ENCODE results near the gene JMJD1C. TPM values are rescaled to one million over a fixed set of nuclear protein-coding genes. Genes with fewer than 3 reads are reported as not detected.
"Not testable (repeated sequence)": the region's sequence is repeated elsewhere in the genome, so short reads cannot be mapped to it uniquely, and the experiment has no call there.

The JMJD1C gene, protein sequence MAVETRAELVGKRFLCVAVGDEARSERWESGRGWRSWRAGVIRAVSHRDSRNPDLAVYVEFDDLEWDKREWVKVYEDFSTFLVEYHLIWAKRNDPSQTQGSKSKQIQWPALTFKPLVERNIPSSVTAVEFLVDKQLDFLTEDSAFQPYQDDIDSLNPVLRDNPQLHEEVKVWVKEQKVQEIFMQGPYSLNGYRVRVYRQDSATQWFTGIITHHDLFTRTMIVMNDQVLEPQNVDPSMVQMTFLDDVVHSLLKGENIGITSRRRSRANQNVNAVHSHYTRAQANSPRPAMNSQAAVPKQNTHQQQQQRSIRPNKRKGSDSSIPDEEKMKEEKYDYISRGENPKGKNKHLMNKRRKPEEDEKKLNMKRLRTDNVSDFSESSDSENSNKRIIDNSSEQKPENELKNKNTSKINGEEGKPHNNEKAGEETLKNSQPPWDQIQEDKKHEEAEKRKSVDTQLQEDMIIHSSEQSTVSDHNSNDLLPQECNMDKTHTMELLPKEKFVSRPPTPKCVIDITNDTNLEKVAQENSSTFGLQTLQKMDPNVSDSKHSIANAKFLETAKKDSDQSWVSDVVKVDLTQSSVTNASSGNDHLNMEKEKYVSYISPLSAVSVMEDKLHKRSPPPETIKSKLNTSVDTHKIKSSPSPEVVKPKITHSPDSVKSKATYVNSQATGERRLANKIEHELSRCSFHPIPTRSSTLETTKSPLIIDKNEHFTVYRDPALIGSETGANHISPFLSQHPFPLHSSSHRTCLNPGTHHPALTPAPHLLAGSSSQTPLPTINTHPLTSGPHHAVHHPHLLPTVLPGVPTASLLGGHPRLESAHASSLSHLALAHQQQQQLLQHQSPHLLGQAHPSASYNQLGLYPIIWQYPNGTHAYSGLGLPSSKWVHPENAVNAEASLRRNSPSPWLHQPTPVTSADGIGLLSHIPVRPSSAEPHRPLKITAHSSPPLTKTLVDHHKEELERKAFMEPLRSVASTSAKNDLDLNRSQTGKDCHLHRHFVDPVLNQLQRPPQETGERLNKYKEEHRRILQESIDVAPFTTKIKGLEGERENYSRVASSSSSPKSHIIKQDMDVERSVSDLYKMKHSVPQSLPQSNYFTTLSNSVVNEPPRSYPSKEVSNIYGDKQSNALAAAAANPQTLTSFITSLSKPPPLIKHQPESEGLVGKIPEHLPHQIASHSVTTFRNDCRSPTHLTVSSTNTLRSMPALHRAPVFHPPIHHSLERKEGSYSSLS (N-terminal part only)
- total RNA-seq, result 10 to 100 TPM; 42.6 to 47.3 TPM

DNA sequence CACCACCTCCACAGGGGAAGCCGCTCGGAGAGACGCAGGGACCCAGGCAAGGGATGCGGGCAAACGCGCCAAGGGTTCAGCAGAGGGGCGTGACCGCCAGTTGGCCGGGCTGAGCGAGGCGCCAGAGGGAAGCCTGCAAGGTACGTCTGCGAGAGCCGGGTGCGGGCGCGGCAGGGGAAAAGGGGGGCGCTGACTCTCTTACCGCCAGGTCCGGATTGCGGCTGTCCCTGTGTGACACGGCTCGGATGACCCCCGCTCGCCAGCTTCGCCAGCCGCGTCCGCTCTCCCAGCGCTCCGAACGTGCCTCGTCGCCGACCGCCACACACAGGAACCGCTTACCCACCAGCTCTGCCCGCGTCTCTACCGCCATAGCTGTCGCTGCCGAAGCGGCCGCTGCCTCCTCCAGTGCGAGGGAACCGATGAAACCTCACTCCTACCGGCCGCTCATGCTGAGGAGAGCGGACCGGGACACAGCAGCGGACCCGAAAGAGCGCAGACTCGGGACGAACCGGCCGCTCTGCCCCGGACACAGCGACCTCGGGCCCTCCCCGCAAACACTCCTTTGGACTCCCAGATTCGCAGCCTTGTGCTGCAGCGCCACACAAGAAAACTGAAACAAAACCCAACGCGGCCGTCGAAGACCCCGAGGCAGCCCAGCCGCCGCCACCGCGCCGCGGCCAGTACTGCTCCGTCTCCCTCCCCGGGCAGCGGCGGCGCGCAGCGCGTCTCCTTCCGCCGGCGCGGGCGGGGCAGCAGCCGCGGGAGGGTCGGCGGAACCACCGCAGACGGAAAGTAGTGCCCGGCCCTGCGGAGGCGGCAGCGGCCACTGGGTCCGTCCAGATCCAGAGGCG, at the start of gene JMJD1C:
JMJD1C (minus strand) TSS at position 685 of the 851 bp plus-strand sequence; CDS start at position 370, 315 bp downstream.
- Mint-ChIP-seq H3K4me1 (ENCODE audit: low read depth) (peaks cover 18% of the 10 kb centered on the region), H3K4me3 (peak within 1 kb of the TSS; percentile 91), H3K9me3 (no peaks in the 10 kb centered on the region), H3K27me3 (no peaks in the 10 kb centered on the region), H3K36me3 (no peaks in the 10 kb centered on the region), H3K27ac (peak within 1 kb of the TSS; percentile 58)
- intact Hi-C loops (cut with micrococcal nuclease), result loop anchor here (1.0 to 5.0 kb wide), 4 partner anchors 55 to 238 kb away; no protein-coding TSS in a partner anchor
- ChIA-PET CTCF (interaction anchor here (0.5 to 3.0 kb wide), 7 partner anchors 13 to 299 kb away, joined by 3 to 12 read pairs (median 4); no protein-coding TSS in a partner anchor), POLR2A (interaction anchor here (0.7 kb wide), 1 partner anchor 56 kb away, joined by 4 read pairs; no protein-coding TSS in a partner anchor)
- DNase-seq, result peak; percentile 69

DNA sequence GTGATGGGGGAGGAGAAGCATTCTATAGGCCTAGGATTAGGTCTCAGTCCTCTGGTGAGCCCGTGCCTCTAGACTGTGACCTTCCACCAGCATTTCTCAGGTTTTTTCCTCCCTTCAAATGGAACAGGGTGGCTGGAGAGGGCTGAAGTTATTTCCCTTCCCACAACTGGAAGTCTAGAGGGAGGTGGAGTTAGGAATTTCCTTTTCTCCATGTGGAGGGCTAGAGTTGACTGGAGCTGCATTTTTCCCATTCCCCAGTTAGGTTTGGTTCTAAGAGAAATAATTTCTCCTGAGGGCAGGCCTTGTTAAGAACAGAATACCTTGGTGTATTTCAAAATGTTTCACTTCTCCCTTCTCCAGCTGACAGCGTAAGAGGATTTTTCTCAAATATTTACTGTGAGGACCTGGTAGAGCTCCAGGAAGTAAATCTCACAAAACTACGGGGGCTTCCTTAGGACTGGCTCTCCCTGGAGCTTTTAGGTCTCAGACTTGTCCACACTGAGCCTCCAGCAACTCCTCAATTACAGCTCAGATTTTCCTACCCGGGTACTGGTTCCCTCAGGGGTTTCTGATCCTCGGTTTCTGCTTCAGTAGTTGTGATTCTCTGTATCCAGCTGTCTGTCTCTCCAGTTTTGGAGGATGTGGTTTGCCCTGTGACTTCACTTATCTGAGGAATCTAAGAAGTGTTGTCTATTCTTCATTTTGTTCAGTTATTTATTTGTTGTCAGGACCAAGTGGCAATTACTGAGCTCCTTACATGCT, 49.4 kb upstream of the JMJD1C start:
- intact Hi-C loops (cut with micrococcal nuclease), result no loop called here
- CTCF ChIA-PET, result interaction anchor here (0.6 to 1.7 kb wide), 4 partner anchors 50 to 205 kb away, joined by 3 to 11 read pairs (median 6); no protein-coding TSS in a partner anchor
- peaks cover 65% of the 10 kb centered on the region for H3K4me1 Mint-ChIP-seq (ENCODE audit: low read depth)
- peaks cover 7% of the 10 kb centered on the region for H3K36me3 Mint-ChIP-seq
- no peak overlapping the region for H3K27ac Mint-ChIP-seq
- DNase-seq, result peak; percentile 33
- POLR2A ChIA-PET, result no interaction called here
- H3K27me3 Mint-ChIP-seq, result no peaks in the 10 kb centered on the region
- H3K9me3 Mint-ChIP-seq, result peaks cover 13% of the 10 kb centered on the region
- no peak overlapping the region for H3K4me3 Mint-ChIP-seq

DNA sequence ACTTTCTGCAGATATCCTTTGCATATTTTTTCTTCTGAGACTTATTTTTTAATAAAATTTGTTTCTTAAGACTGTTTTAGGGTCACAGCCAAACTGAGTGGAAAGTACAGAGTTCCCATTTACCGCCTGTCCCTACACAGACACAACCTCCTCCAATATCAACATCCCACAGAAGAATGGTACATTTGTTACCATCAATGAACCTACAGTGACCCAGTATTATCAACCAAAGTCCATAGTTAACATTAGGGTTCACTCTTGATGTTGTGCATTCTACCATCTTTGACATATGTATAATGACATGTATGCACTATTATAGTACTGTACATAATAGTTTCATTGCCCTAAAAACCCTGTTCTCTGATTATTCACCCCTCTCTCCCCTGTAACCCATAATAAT, 40.8 kb upstream of the JMJD1C start:
- Mint-ChIP-seq H3K36me3 (no peaks in the 10 kb centered on the region), H3K27me3 (no peaks in the 10 kb centered on the region), H3K4me3 (no peak overlapping the region), H3K27ac (no peak overlapping the region), H3K9me3 (no peaks in the 10 kb centered on the region), H3K4me1 (ENCODE audit: low read depth) (peaks cover 19% of the 10 kb centered on the region)
- DNase-seq, result no peak
- ChIA-PET CTCF (no interaction called here), POLR2A (no interaction called here)
- intact Hi-C loops (cut with micrococcal nuclease), result no loop called here

DNA sequence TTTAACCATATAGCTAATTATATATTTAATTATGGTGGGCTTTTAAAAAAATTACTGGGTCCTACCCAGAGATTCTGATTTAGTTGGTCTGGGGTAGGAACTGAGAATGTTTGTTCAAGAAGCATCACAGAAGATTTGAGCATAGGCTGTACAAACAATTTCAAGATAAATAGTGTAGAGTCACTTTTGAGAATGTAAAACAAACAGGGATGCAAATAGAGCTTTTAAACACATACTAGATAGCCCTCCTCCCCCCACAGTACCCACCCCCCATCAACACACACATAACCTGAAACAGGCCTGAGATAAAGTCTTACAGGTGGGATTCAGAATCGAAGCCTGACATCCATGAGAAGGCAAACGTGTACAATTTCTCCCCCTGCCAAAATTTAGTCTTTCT, 39.8 kb upstream of the JMJD1C start:
- intact Hi-C loops (cut with micrococcal nuclease), result no loop called here
- H3K9me3 Mint-ChIP-seq, result no peaks in the 10 kb centered on the region
- H3K36me3 Mint-ChIP-seq, result peaks cover under 1% of the 10 kb centered on the region
- POLR2A ChIA-PET, result no interaction called here
- DNase-seq, result no peak
- peaks cover 18% of the 10 kb centered on the region for H3K4me1 Mint-ChIP-seq (ENCODE audit: low read depth)
- CTCF ChIA-PET, result no interaction called here
- H3K4me3 Mint-ChIP-seq, result no peak overlapping the region
- H3K27ac Mint-ChIP-seq, result no peak overlapping the region
- H3K27me3 Mint-ChIP-seq, result no peaks in the 10 kb centered on the region

DNA sequence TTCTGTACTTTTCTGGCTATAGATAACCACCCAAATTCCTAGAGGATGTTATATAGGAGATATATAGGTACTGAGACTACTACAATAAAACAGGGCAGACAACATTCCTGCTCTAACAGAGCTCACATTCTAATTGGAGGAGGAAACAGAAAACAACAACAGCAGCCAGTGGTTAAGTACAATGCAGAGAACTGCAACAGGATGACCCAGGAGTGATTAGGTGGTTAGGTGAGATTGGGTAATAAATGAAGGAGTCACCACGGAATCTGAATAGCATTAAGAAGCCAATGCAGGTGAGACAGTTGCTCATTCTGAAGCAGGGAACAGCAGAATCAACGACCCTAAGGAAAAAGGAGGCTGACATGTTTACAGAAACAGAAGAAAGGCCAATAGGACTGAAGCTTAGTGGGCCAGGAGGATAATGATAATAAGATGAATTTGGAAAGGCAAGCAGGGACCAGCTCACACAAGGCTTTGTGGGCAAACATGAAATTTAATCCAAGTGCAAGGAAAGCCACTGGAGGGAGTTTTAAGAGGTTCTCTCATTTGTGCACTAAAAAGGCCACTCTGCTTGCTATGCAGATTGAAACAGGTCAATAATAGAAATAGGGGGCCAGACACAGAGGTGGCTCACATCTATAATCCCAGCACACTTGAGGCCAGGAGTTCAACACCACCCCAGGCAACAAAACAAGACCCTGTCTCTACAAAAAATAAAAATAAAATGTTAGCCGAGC, 38.5 kb upstream of the JMJD1C start:
- Mint-ChIP-seq H3K36me3 (peaks cover 3% of the 10 kb centered on the region), H3K4me3 (no peak overlapping the region), H3K9me3 (no peaks in the 10 kb centered on the region), H3K27ac (no peak overlapping the region), H3K27me3 (no peaks in the 10 kb centered on the region), H3K4me1 (ENCODE audit: low read depth) (peaks cover 14% of the 10 kb centered on the region)
- DNase-seq, result no peak
- CTCF ChIA-PET, result interaction anchor here (1.5 kb wide), 1 partner anchor 215 kb away, joined by 5 read pairs; no protein-coding TSS in a partner anchor
- intact Hi-C loops (cut with micrococcal nuclease), result no loop called here
- POLR2A ChIA-PET, result no interaction called here

DNA sequence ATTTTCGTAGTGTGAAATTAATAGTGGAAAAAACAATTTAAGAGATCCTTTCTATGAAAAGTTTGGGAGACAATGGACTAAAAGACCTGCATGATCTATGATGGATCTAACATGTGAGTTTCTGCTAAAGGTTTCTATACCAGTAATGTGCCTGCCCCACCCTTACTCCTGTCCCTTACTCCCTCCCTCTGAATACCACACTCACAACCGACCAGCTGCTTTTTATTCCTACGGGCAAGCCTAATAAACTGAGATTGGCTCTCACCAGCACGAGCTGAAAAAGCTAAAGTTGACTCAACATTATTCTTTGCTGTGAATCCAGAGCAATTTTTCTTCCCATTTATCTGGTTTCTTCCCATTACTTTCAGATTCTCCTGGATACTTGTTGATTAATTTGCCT, 37.6 kb upstream of the JMJD1C start:
- H3K27me3 Mint-ChIP-seq, result no peaks in the 10 kb centered on the region
- intact Hi-C loops (cut with micrococcal nuclease), result no loop called here
- no peaks in the 10 kb centered on the region for H3K9me3 Mint-ChIP-seq
- CTCF ChIA-PET, result interaction anchor here (1.5 kb wide), 1 partner anchor 216 kb away, joined by 5 read pairs; no protein-coding TSS in a partner anchor
- H3K36me3 Mint-ChIP-seq, result peaks cover 3% of the 10 kb centered on the region
- H3K4me1 Mint-ChIP-seq (ENCODE audit: low read depth), result peaks cover 8% of the 10 kb centered on the region
- H3K4me3 Mint-ChIP-seq, result no peak overlapping the region
- no peak overlapping the region for H3K27ac Mint-ChIP-seq
- DNase-seq, result no peak
- POLR2A ChIA-PET, result no interaction called here

DNA sequence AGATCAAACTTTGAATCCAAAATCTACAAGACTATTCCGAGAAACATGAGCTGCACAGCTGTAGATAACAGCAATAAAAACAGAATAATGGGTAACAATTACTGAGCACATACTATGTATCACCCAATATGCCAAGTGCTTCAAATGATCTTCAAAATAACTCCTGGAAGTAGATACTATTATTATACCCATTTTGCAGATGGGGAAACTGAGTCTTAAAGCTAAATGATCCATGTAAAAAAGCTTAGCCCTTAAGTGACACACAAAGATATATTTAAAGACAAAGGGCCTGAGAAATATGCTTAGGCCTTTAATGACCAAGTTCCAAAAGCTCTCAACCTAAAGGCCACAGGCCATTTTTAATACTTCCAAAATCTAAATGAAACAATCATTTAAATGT, 37.1 kb upstream of the JMJD1C start:
- Mint-ChIP-seq H3K9me3 (no peaks in the 10 kb centered on the region), H3K4me3 (no peak overlapping the region), H3K36me3 (peaks cover 3% of the 10 kb centered on the region), H3K27me3 (no peaks in the 10 kb centered on the region), H3K4me1 (ENCODE audit: low read depth) (peaks cover 8% of the 10 kb centered on the region), H3K27ac (no peak overlapping the region)
- intact Hi-C loops (cut with micrococcal nuclease), result no loop called here
- CTCF ChIA-PET, result no interaction called here
- POLR2A ChIA-PET, result no interaction called here
- no peak for DNase-seq

DNA sequence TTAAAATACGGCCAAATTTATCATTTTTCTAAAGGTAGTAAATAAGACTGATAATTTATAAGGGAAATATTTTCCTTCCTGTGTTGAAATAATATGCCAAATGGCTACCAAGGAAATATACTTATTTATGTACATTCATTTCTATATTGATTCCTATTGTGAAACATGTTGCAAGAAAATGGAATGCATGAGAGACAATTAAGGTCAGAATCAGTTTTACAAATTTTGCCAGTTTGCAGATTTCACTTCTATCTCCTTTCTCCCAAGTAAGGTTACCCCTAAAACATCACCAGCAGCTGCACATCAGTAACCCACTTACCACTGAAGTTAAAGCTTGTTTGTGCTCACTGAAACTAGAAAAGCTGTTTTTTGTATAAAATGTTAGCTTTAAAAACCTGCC, 36.2 kb upstream of the JMJD1C start:
- intact Hi-C loops (cut with micrococcal nuclease), result no loop called here
- no peak overlapping the region for H3K4me3 Mint-ChIP-seq
- POLR2A ChIA-PET, result no interaction called here

DNA sequence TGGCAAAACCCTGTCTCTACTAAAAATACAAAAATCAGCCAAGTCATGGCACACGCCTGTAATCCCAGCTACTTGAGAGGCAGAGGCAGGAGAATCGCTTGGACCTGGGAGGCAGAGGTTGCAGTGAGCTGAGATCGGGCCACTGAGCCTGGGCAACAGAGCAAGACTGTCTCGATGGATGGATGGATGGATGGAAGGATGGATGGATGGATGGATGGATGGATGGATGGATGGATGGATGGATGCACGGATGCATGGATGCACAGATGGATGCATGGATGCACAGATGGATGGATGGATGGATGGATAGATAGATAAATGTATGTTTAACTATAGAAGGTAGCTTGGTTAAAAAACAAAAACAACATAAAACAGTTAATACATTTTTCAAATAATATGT, 34.8 kb upstream of the JMJD1C start:
- H3K27ac Mint-ChIP-seq; POLR2A ChIA-PET; H3K4me1 Mint-ChIP-seq (ENCODE audit: low read depth); DNase-seq; intact Hi-C loops (cut with micrococcal nuclease); H3K27me3 Mint-ChIP-seq; H3K4me3 Mint-ChIP-seq; H3K9me3 Mint-ChIP-seq: not testable (repeated sequence)
- H3K36me3 Mint-ChIP-seq, result peaks cover 11% of the 10 kb centered on the region
- CTCF ChIA-PET, result interaction anchor here (1.0 kb wide), 1 partner anchor 219 kb away, joined by 4 read pairs; no protein-coding TSS in a partner anchor

More for the DNA sequence above, 36.2 kb upstream of the JMJD1C start:
- H3K4me1 Mint-ChIP-seq (ENCODE audit: low read depth), result peaks cover 8% of the 10 kb centered on the region
- no peaks in the 10 kb centered on the region for H3K9me3 Mint-ChIP-seq
- no peaks in the 10 kb centered on the region for H3K27me3 Mint-ChIP-seq
- CTCF ChIA-PET, result no interaction called here
- H3K27ac Mint-ChIP-seq, result no peak overlapping the region
- peaks cover 3% of the 10 kb centered on the region for H3K36me3 Mint-ChIP-seq
- DNase-seq, result no peak

DNA sequence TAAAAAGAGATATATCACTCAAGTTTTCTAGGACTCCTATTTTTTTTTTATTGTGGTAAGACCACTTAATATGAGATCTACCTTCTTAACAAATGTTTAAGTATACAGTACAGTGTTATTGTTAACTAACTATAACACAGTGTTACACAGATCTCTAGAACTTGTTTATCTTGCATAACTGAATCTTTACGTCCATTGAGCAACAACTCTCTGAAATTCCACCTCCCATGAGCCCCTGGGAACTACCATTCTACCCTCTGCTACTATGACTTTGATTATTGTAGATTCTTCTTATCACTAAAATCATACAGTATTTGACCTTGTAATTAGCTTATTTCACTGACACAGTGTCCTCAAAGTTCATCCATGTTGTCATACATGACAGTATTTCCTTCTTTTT, 32.9 kb upstream of the JMJD1C start:
- Mint-ChIP-seq H3K4me3 (no peak overlapping the region), H3K27me3 (no peaks in the 10 kb centered on the region), H3K27ac (no peak overlapping the region), H3K36me3 (peaks cover 14% of the 10 kb centered on the region), H3K9me3 (no peaks in the 10 kb centered on the region), H3K4me1 (ENCODE audit: low read depth) (peaks cover 4% of the 10 kb centered on the region)
- ChIA-PET CTCF (no interaction called here), POLR2A (no interaction called here)
- no peak for DNase-seq
- intact Hi-C loops (cut with micrococcal nuclease), result no loop called here
